ENCODE data around the gene PLEKHA6. TPM values are rescaled to one million over a fixed set of nuclear protein-coding genes. Genes with fewer than 3 reads are reported as not detected.

Gene PLEKHA6
- total RNA-seq, 2 donors from 2014 or later, result 18.1 to 25.7 TPM

DNA sequence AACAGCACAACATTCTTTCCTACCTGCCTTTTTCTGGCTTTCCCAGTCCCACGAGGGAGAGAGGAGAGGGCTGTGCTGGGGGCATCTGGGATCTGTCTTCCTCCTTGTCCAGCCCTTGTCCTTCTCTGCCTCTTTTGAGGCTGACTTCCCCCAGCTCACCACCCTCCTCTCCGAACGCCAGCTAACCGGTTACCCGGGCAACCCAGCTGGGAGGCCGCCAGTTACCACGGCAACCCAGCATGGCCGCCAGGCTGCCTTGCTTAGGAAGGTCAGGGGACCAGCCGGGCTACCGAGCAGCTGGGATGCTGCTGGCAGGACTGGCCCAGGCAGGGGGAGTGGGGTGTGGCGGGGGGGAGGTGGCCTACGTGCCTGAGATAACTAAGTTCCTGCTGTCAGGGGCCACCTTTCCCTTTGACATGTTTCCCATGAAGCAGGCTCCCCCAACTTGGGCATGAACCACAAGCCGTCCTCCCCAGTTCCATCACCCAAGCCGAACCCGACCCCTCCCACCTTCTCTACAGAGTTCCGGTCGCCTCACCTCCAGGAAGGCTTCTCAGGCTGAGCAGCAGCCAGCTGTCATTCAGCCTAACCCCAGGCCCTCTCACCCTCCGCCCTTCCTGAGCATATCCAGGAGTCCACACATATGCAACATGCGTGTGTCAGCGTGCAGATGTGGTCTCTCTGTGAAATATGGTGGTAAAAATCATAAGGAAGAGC is 8.7 kb downstream of the PLEKHA6 start:
- Histone ChIP-seq H3K27ac (peak overlapping the region; percentile 14 to 54), H3K4me3 (peak overlapping the region; percentile 0 to 6)
- DNase-seq (ENCODE audit: low spot score), result peak; percentile 87

DNA sequence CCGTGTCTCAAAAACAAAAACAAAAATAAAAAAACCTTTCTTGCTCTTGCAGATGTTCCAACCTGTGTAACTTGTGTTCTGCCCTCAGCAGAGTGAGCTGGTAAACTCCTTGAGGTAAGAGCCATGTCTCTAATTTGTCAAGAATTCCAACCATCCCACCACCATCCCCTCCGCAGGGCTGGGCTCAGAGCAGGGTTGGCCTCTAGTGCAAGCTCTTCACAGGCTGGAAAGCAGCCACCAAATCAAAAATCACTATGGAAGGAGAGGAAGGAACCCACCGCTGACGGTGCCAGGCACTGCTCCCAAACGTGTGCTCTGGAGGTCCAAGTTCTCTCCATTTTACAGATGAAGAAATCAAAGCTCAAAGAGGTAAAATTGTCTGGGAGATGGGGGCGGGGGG is 9.4 kb downstream of the PLEKHA6 start:
- H3K27me3 ChIP-seq, result no peaks in the 10 kb centered on the region
- no peaks in the 10 kb centered on the region for H3K36me3 ChIP-seq
- no peaks in the 10 kb centered on the region for H3K9me3 ChIP-seq
- peak overlapping the region; percentile 14 to 54 for H3K27ac ChIP-seq
- no peak for DNase-seq (ENCODE audit: low spot score)
- TF ChIP-seq CTCF (IDR thresholded peaks at IDR 0.05), result no peak
- peaks cover 0 to 38% of the 10 kb centered on the region in 2 donors for H3K4me1 ChIP-seq
- H3K4me3 ChIP-seq, result peak overlapping the region; percentile 0 to 6

More for the DNA sequence above, 8.7 kb downstream of the PLEKHA6 start:
- peaks cover 0 to 38% of the 10 kb centered on the region in 2 donors for H3K4me1 ChIP-seq
- no peaks in the 10 kb centered on the region for H3K9me3 ChIP-seq
- TF ChIP-seq CTCF (IDR thresholded peaks at IDR 0.05), result no peak
- no peaks in the 10 kb centered on the region for H3K27me3 ChIP-seq
- H3K36me3 ChIP-seq, result no peaks in the 10 kb centered on the region

DNA sequence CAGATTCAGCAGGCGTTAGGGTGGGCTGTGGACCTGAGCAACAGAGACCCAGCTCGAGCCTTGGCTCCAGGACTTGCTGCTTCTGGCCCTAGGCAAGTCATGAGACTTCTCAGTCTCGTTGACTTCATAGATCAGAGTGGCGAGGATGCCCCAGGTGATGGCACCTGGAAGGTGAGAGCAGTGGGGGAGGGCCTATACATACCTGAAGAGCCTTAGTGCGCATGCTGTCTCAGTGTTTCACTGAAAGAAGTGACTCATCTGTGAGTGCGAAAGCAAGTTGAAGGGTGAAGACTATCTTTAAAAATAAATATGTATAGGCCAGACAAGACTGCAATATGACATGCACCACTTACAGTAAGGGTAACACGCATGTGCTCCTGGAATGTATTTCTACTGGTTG is 10.1 kb downstream of the PLEKHA6 start:
- DNase-seq (ENCODE audit: low spot score), result no peak
- no peaks in the 10 kb centered on the region for H3K27me3 ChIP-seq
- TF ChIP-seq CTCF (IDR thresholded peaks at IDR 0.05), result no peak
- no peaks in the 10 kb centered on the region for H3K36me3 ChIP-seq
- peak overlapping the region; percentile 36 to 73 for H3K27ac ChIP-seq
- peaks cover 0 to 40% of the 10 kb centered on the region in 2 donors for H3K4me1 ChIP-seq
- H3K9me3 ChIP-seq, result no peaks in the 10 kb centered on the region
- no peak overlapping the region for H3K4me3 ChIP-seq

DNA sequence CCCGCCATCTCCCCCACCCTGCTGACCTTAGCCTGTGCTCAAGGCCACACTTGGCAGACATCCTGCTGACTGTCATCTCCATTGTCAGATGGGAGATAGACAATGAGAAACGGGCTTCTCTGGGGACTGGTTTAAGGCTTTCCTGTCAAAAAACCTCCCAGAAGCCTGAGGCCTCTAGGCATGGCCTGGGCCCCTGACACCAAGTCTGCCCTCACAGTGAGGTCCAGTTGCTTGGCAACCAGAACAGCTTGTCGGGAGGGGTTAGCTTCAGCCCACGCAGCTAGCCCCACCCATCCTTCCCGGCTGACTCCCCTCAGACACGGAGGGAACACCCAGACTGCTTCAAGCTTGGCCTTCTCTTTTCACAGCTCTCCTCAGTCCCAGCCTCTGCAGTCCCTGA is 11.0 kb downstream of the PLEKHA6 start:
- Histone ChIP-seq H3K9me3 (no peaks in the 10 kb centered on the region), H3K36me3 (no peaks in the 10 kb centered on the region), H3K27me3 (no peaks in the 10 kb centered on the region), H3K4me3 (no peak overlapping the region), H3K27ac (peak overlapping the region; percentile 36 to 73), H3K4me1 (peaks cover 0 to 42% of the 10 kb centered on the region in 2 donors)
- TF ChIP-seq CTCF (IDR thresholded peaks at IDR 0.05), result no peak
- DNase-seq (ENCODE audit: low spot score), result peak; percentile 90

GRCh38 chr1:204348242-204348641 is 11.5 kb downstream of the PLEKHA6 start:
- no peaks in the 10 kb centered on the region for H3K9me3 ChIP-seq
- no peak overlapping the region for H3K4me3 ChIP-seq
- H3K36me3 ChIP-seq, result no peaks in the 10 kb centered on the region
- H3K27ac ChIP-seq, result peak overlapping the region; percentile 36 to 73
- peaks cover 0 to 42% of the 10 kb centered on the region in 2 donors for H3K4me1 ChIP-seq
- no peaks in the 10 kb centered on the region for H3K27me3 ChIP-seq
- DNase-seq (ENCODE audit: low spot score), result no peak
- TF ChIP-seq CTCF (IDR thresholded peaks at IDR 0.05), result no peak
